Common myeloid progenitor, CD34-positive (primary cell): ENCODE data around the gene ZBTB48.
A peak's percentile ranks its signal among the peaks of the same experiment; 100 is the strongest.

Experiments
- CTCF ChIA-PET: fragments of 350-600 bp; sonication (Branson Sonifier 250); formaldehyde crosslinking; loops from one replicate; lab custom pipeline; 2021; ENCODE audit warnings: antibody characterized with exemption; lab: Charles Lee
- POLR2A ChIA-PET: fragments of 350-600 bp; sonication (Branson Sonifier 250); formaldehyde crosslinking; loops from one replicate; lab custom pipeline; 2021; ENCODE audit warnings: antibody characterized with exemption; lab: Charles Lee
- DNase-seq, 3 donors: peaks; one replicate each; pipeline versions ENCODE4 v3.0.0 to v3.0.0-alpha.2; 2013
- H3K27ac ChIP-seq, 2 experiments: 1 replicate in 1 of 2; 2 replicates in 1 of 2; pipeline ENCODE4 v1.7.0; 2013; ENCODE audit warnings: inconsistent platforms in 2 of 2, low read length in 2 of 2, mild to moderate bottlenecking in 2 of 2, low read depth in 1 of 2, moderate library complexity in 1 of 2; ENCODE audit not compliant: severe bottlenecking in 2 of 2, insufficient read depth in 1 of 2, poor library complexity in 1 of 2
- H3K27me3 ChIP-seq, 5 experiments: replicated peaks in 2 of 5; 1 replicate in 3 of 5; 2 replicates in 2 of 5; pipeline versions ENCODE4 v1.6.1 to v1.7.0; 2013; ENCODE audit warnings: low read length in 4 of 5, mild to moderate bottlenecking in 2 of 5, moderate library complexity in 2 of 5, inconsistent platforms in 1 of 5; ENCODE audit not compliant: insufficient read depth in 5 of 5, control insufficient read depth in 4 of 5
- H3K36me3 ChIP-seq, 4 experiments: 1 replicate in 2 of 4; 2 replicates in 2 of 4; pipeline versions ENCODE4 v1.6.1 to v1.7.0; 2013; ENCODE audit warnings: low read length in 3 of 4, control low read depth in 1 of 4, mild to moderate bottlenecking in 1 of 4; ENCODE audit not compliant: control insufficient read depth in 4 of 4, insufficient read depth in 4 of 4
- H3K4me1 ChIP-seq, 4 experiments: 1 replicate in 3 of 4; 2 replicates in 1 of 4; pipeline versions ENCODE4 v1.6.1 to v1.7.1; 2013; ENCODE audit warnings: low read length in 3 of 4, mild to moderate bottlenecking in 3 of 4, control low read depth in 1 of 4, inconsistent platforms in 1 of 4, moderate library complexity in 1 of 4; ENCODE audit not compliant: control insufficient read depth in 4 of 4, insufficient read depth in 4 of 4; ENCODE audit errors: control extremely low read depth in 1 of 4
- H3K4me3 ChIP-seq, 7 experiments: 1 replicate in 4 of 7; 2 replicates in 3 of 7; pipeline versions ENCODE4 v1.5.1 to v1.7.0; 2013; ENCODE audit warnings: mild to moderate bottlenecking in 7 of 7, low read length in 6 of 7, moderate library complexity in 6 of 7, inconsistent platforms in 2 of 7, low read depth in 2 of 7, control low read depth in 1 of 7; ENCODE audit not compliant: insufficient read depth in 4 of 7, control insufficient read depth in 1 of 7; ENCODE audit errors: extremely low read depth in 1 of 7
- H3K9me3 ChIP-seq, 5 experiments: 1 replicate in 4 of 5; 2 replicates in 1 of 5; pipeline versions ENCODE4 v1.6.1 to v1.7.1; 2013; ENCODE audit warnings: low read length in 4 of 5, mild to moderate bottlenecking in 2 of 5, inconsistent platforms in 1 of 5, low read depth in 1 of 5, moderate library complexity in 1 of 5; ENCODE audit not compliant: control insufficient read depth in 4 of 5, insufficient read depth in 2 of 5; ENCODE audit errors: control extremely low read depth in 1 of 5
- WGBS: methylation state at CpG from one replicate; pipeline ENCODE4 v1.1.5; 2013; ENCODE audit not compliant: insufficient coverage; 5-methylcytosine and 5-hydroxymethylcytosine counted together

Gene ZBTB48

DNA sequence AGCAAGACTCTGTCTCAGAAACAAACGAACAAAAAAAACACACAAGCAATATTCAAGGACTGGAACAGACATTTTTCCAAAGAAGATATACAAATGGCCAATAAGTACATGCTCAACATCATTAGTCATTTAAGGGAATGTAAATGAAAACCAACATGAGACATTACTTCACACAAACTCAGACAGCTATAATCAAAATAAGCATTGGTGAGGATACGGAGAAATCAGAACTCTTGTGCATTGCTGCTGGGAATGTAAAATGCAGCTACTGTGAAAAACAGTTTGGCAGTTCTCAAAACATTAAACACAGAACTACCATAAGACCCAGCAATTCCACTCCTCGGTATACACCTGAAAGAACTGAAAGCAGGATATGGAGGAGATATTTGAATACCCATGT, 40.8 kb upstream of the ZBTB48 start:
- DNase-seq: no peak
- WGBS: 100% methylated on average over 1 of the region's 3 CpGs
- Histone ChIP-seq H3K4me3 (no peak overlapping the region), H3K36me3 (peaks cover 3 to 41% (median 22%) of the 10 kb centered on the region in 4 experiments), H3K4me1 (no peaks in the 10 kb centered on the region), H3K27me3 (no peaks in the 10 kb centered on the region), H3K9me3 (no peaks in the 10 kb centered on the region), H3K27ac (no peak overlapping the region)
- CTCF ChIA-PET: interaction anchor here (1.4 to 2.3 kb wide), 2 partner anchors 9 to 15 kb away, joined by 3 to 7 read pairs; partner anchors contain the start of gene NOL9
- POLR2A ChIA-PET: no interaction called here

DNA sequence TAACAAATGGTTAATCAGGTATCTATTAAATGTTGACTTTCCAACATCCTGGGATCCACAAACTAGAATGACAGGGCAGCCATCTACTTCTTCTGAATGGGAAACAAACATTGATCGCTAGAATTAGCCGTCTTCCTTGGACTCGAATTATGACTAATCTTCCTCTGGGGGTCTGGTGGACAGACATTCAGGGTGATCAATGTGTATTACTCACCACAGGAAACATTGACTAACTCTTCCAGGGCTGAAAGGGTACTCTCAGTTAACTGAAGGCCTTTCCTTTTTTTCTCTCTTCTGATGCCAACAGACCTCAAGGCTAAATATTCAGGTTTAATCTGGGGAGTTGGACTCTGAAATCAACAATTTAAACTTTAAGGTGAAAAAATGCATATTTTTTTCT, 35.0 kb upstream of the ZBTB48 start:
- no peaks in the 10 kb centered on the region for H3K27me3 ChIP-seq
- no peaks in the 10 kb centered on the region for H3K9me3 ChIP-seq
- DNase-seq: no peak
- no peaks in the 10 kb centered on the region for H3K4me1 ChIP-seq
- H3K36me3 ChIP-seq: peaks cover 18 to 73% (median 48%) of the 10 kb centered on the region in 4 experiments
- no peak overlapping the region for H3K4me3 ChIP-seq
- H3K27ac ChIP-seq: no peak overlapping the region
- ChIA-PET CTCF (no interaction called here), POLR2A (no interaction called here)
- 100% methylated on average over 1 of the region's 3 CpGs for WGBS

DNA sequence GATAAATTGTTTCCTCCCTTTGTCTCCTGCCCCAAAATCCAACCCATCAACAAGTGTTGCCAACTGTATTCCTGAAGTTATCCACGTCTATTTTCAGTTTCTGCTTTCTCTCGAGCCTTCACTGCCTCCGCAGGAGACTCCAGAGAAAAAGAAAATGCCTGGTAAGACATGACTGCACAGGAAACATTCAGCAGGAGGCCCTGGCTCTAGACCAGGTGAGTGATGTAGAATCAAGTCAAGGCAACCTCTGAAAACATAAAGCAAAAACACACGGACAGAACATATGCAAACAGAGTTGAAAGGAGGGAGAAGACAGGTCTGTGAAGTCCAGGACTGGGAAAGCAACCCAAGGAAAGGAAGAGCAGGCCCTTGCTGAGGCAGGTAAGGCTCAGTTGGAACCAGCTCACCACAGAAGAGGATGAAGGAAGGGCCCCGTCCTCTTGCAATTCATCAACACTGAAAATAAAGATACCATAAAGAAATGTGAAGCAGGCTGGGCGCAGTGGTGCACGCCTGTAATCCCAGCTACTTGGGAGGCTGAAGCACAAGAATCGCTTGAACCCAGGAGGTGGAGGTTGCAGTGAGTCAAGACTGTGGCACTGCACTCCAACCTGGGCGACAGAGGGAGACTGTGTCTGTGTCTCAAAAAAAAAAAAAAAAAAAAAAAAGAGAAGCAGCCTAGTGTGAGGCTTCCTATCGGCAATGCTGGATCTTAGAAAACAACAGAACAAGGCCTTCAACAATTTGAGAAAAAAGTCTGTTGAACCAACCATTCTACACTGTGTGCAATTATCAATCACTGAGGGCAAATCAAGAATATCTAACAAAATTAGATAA, 34.3 kb upstream of the ZBTB48 start:
- no peak for DNase-seq
- no peak overlapping the region for H3K4me3 ChIP-seq
- no peak overlapping the region for H3K27ac ChIP-seq
- H3K4me1 ChIP-seq: no peaks in the 10 kb centered on the region
- POLR2A ChIA-PET: no interaction called here
- H3K27me3 ChIP-seq: no peaks in the 10 kb centered on the region
- 69% methylated on average over 5 of the region's 10 CpGs for WGBS
- CTCF ChIA-PET: interaction anchor here (0.9 kb wide), 1 partner anchor 107 kb away, joined by 3 read pairs; no protein-coding TSS in a partner anchor
- peaks cover 18 to 77% (median 50%) of the 10 kb centered on the region in 4 experiments for H3K36me3 ChIP-seq
- H3K9me3 ChIP-seq: no peaks in the 10 kb centered on the region

DNA sequence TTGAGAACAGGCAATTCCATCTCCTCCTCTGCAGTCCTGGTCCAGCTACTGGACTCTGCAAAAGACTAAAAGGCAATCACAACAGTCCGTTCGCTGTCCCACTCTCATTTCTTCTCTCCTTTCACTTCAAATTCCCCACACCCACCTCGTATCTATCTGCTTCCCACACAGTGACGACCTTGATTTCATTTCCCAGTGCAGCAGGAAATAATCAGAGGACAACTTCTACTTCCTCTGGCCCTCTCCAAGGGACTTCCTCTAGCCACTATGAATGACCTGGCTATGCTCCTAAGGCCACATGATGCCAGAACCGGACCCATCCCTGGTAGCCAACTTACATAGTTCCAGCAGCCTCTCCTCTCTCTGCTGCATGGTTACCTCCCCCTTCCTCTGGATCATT, 33.5 kb upstream of the ZBTB48 start:
- no peaks in the 10 kb centered on the region for H3K27me3 ChIP-seq
- H3K27ac ChIP-seq: no peak overlapping the region
- CTCF ChIA-PET: interaction anchor here (0.8 to 0.9 kb wide), 2 partner anchors 100 to 107 kb away, joined by 3 read pairs; no protein-coding TSS in a partner anchor
- H3K36me3 ChIP-seq: peaks cover 18 to 70% (median 51%) of the 10 kb centered on the region in 4 experiments
- H3K4me3 ChIP-seq: no peak overlapping the region
- H3K4me1 ChIP-seq: no peaks in the 10 kb centered on the region
- 94% methylated on average over 5 of the region's 5 CpGs for WGBS
- no peak for DNase-seq
- POLR2A ChIA-PET: no interaction called here
- H3K9me3 ChIP-seq: no peaks in the 10 kb centered on the region

DNA sequence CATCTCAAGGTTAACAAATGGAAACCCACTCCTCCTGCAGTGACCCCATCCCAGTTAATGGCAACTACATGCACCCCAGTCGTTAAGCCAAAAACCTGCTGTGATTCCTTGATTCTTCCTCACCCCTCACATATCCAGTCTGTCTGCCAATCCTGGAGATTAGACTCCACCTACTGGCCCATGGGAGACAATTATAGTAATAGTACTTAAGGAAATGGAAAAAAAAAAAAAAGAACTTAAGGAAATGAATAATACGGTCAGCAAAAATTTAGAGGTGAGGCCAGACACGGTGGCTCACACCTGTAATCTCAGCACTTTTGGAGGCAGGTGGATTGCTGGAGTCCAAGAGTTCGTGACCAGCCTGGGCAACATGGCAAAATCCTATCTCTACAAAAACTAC, 32.5 kb upstream of the ZBTB48 start:
- no CpG with 5 or more reads among the region's 4 CpGs for WGBS
- no peaks in the 10 kb centered on the region for H3K4me1 ChIP-seq

DNA sequence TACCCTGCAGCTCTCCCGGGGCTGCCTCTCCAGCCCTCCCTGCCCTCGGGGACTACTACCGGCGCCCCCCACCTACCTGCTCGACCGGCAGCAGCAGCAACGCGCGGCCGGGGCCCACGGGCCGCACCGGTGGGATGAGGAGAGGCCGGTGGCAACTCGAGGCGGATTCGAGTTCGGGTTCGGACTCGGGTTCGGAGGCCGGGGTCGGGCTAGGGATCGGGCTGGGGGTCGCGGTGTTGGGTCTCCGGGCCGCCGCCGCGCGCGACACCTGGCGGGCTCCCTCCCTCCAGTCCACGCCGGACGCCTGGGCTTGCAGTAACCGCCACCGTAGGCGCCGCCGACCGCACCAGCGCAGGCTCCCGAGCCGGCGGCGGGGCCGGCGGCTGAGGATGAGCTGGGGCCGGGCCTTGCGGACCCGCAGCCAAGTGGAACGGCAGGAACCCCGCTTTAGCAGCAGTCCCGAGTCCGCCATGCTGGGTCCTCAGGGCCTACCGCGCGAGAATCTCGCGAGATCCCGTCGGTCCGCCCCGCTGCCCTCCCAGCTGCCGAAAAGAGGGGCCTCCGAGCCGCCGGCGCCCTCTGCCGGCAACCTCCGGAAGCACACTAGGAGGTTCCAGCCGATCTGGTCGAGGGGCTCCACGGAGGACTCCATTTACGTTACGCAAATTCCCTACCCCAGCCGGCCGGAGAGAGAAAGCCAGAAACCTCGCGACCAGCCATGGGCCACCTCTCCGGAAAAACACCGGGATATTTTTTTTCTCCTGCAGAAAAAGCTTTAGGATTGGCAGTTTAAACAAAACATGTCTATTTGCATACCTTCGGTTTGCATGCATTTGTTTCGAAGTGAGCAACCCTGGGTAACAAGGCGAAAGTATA, 25.5 kb upstream of the ZBTB48 start, which contains the start of gene NOL9:
Gene NOL9, minus strand, starts transcription at position 483 of the 876 bp plus-strand sequence. Its CDS starts 11 bp downstream, at position 472.
- Histone ChIP-seq H3K27me3 (no peaks in the 10 kb centered on the region), H3K36me3 (peaks cover 3 to 13% (median 11%) of the 10 kb centered on the region in 4 experiments), H3K27ac (peak within 1 kb of the TSS; percentile 75 to 92), H3K9me3 (no peaks in the 10 kb centered on the region), H3K4me3 (peak within 1 kb of the TSS; percentile 76 to 95 (median 93)), H3K4me1 (peaks cover 5 to 19% (median 15%) of the 10 kb centered on the region in 4 experiments)
- DNase-seq: peak; percentile 93 to 96 (median 95)
- ChIA-PET CTCF (interaction anchor here (0.6 to 3.7 kb wide), 16 partner anchors 16 to 174 kb away, joined by 3 to 21 read pairs (median 4); partner anchors contain the start of genes DNAJC11 and ZBTB48), POLR2A (interaction anchor here (0.5 to 1.0 kb wide), 3 partner anchors 25 to 55 kb away, joined by 3 to 4 read pairs (median 3); partner anchors contain the start of gene ZBTB48)
- WGBS: 3% methylated on average over 79 of the region's 87 CpGs

More for the DNA sequence above, 32.5 kb upstream of the ZBTB48 start:
- no peaks in the 10 kb centered on the region for H3K9me3 ChIP-seq
- H3K4me3 ChIP-seq: no peak overlapping the region
- DNase-seq: no peak
- ChIA-PET CTCF (interaction anchor here (0.9 kb wide), 1 partner anchor 9 kb away, joined by 3 read pairs; no protein-coding TSS in a partner anchor), POLR2A (interaction anchor here (0.5 kb wide), 1 partner anchor 1513 kb away, joined by 4 read pairs; no protein-coding TSS in a partner anchor)
- H3K27me3 ChIP-seq: no peaks in the 10 kb centered on the region
- H3K36me3 ChIP-seq: peaks cover 18 to 65% (median 47%) of the 10 kb centered on the region in 4 experiments
- H3K27ac ChIP-seq: no peak overlapping the region
